HepG2 (cell line): ENCODE data around the gene ZNF683.

Experiments
- GABPB1 ChIP-seq: IDR thresholded peaks from 2 replicates; pipeline ENCODE4 v1.6.1; 2016; ENCODE audit warnings: mild to moderate bottlenecking, missing genetic modification reagents, moderate library complexity, missing compliant biosample characterization
- JUNB ChIP-seq: sonication (generic); formaldehyde crosslinking; IDR thresholded peaks from 2 replicates; pipeline ENCODE4 v1.8.0; 2022; ENCODE audit warnings: missing genetic modification reagents, mild to moderate bottlenecking, borderline replicate concordance
- JUND ChIP-seq: sonication (generic); formaldehyde crosslinking; IDR thresholded peaks from 2 replicates; pipeline ENCODE4 v1.8.0; 2022; ENCODE audit warnings: mild to moderate bottlenecking, missing genetic modification reagents
- ZBTB38 ChIP-seq: sonication (generic); formaldehyde crosslinking; IDR thresholded peaks from 2 replicates; pipeline ENCODE4 v1.5.1; 2020; ENCODE audit warnings: mild to moderate bottlenecking, missing genetic modification reagents
- ZNF282 ChIP-seq: fragments of 450-650 bp; IDR thresholded peaks from 2 replicates; pipeline ENCODE4 v1.6.1; 2018; ENCODE audit not compliant: partially characterized antibody
- ZNF367 ChIP-seq: sonication (generic); formaldehyde crosslinking; IDR thresholded peaks from 2 replicates; pipeline ENCODE4 v1.4.0; 2020; ENCODE audit warnings: missing genetic modification reagents, borderline replicate concordance
- TF ChIP-seq, protein P1 (sequence below): sonication (generic); formaldehyde crosslinking; IDR thresholded peaks from 2 replicates; pipeline ENCODE4 v1.8.0; 2022; ENCODE audit warnings: mild to moderate bottlenecking, missing genetic modification reagents
- TF ChIP-seq, protein P2 (sequence below): IDR thresholded peaks from 2 replicates; pipeline ENCODE4 v1.6.1; 2016; ENCODE audit warnings: missing biosample characterization, missing genetic modification reagents, low read depth
- TF ChIP-seq, protein P3 (sequence below): sonication (generic); formaldehyde crosslinking; IDR thresholded peaks from 2 replicates; pipeline ENCODE4 v1.5.0; 2020; ENCODE audit warnings: mild to moderate bottlenecking, missing genetic modification reagents, moderate library complexity
- TF ChIP-seq, protein P4 (sequence below): sonication (generic); formaldehyde crosslinking; IDR thresholded peaks from 2 replicates; pipeline ENCODE4 v1.9.0; 2022; ENCODE audit warnings: low read depth, missing genetic modification reagents

DNA sequence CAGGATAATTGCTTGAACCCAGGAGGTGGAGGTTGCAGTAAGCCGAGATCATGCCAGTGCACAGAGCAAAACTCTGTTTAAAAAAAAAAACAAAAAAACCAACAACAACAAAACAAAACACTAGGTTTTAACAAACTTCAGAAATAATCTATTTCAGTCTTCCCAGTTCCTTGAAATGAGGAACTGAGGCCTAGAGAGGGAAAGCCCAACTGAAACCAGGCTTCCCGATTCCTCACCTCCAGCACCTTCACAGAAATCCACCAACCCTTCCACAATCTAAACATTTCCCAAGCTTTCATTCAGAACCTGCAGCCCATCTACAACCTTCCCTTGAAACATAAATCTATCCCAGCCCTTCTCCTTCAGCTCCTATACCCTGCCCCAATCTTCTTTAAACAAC, 55.4 kb downstream of the ZNF683 start:
- TF ChIP-seq, protein P1, sequence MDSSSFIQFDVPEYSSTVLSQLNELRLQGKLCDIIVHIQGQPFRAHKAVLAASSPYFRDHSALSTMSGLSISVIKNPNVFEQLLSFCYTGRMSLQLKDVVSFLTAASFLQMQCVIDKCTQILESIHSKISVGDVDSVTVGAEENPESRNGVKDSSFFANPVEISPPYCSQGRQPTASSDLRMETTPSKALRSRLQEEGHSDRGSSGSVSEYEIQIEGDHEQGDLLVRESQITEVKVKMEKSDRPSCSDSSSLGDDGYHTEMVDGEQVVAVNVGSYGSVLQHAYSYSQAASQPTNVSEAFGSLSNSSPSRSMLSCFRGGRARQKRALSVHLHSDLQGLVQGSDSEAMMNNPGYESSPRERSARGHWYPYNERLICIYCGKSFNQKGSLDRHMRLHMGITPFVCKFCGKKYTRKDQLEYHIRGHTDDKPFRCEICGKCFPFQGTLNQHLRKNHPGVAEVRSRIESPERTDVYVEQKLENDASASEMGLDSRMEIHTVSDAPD (CRISPR knock-in tag) = no peak
- TF ChIP-seq ZNF282 (no peak), JUNB (CRISPR knock-in tag) (no peak), JUND (CRISPR knock-in tag) (no peak), ZBTB38 (CRISPR knock-in tag) (no peak), ZNF367 (CRISPR knock-in tag) (no peak), GABPB1 (no peak)
- TF ChIP-seq, protein P2, sequence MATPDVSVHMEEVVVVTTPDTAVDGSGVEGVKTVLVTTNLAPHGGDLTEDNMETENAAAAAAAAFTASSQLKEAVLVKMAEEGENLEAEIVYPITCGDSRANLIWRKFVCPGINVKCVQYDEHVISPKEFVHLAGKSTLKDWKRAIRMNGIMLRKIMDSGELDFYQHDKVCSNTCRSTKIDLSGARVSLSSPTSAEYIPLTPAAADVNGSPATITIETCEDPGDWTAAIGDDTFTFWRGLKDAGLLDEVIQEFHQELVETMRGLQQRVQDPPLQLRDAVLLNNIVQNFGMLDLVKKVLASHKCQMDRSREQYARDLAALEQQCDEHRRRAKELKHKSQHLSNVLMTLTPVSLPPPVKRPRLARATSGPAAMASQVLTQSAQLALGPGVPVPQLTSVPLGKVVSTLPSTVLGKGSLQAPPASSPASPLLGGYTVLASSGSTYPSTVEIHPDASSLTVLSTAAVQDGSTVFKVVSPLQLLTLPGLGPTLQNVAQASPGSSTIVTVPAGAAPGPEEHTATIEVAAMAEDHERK (CRISPR knock-in tag) = no peak
- TF ChIP-seq, protein P3, sequence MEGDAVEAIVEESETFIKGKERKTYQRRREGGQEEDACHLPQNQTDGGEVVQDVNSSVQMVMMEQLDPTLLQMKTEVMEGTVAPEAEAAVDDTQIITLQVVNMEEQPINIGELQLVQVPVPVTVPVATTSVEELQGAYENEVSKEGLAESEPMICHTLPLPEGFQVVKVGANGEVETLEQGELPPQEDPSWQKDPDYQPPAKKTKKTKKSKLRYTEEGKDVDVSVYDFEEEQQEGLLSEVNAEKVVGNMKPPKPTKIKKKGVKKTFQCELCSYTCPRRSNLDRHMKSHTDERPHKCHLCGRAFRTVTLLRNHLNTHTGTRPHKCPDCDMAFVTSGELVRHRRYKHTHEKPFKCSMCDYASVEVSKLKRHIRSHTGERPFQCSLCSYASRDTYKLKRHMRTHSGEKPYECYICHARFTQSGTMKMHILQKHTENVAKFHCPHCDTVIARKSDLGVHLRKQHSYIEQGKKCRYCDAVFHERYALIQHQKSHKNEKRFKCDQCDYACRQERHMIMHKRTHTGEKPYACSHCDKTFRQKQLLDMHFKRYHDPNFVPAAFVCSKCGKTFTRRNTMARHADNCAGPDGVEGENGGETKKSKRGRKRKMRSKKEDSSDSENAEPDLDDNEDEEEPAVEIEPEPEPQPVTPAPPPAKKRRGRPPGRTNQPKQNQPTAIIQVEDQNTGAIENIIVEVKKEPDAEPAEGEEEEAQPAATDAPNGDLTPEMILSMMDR = no peak
- TF ChIP-seq, protein P4, sequence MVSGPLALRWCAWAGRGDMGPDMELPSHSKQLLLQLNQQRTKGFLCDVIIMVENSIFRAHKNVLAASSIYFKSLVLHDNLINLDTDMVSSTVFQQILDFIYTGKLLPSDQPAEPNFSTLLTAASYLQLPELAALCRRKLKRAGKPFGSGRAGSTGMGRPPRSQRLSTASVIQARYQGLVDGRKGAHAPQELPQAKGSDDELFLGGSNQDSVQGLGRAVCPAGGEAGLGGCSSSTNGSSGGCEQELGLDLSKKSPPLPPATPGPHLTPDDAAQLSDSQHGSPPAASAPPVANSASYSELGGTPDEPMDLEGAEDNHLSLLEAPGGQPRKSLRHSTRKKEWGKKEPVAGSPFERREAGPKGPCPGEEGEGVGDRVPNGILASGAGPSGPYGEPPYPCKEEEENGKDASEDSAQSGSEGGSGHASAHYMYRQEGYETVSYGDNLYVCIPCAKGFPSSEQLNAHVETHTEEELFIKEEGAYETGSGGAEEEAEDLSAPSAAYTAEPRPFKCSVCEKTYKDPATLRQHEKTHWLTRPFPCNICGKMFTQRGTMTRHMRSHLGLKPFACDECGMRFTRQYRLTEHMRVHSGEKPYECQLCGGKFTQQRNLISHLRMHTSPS (CRISPR knock-in tag) = no peak
